GM21717 (cell line): ENCODE measurements around the gene ZNF784.
A peak's percentile ranks its signal among the peaks of the same experiment; 100 is the strongest.

Experiments
- ATAC-seq: cut with Tn5 transposase; IDR thresholded peaks from one replicate; pipeline ENCODE4 v1.9.1; 2021; ENCODE audit warnings: mild to moderate bottlenecking, moderate library complexity; ENCODE audit not compliant: unreplicated experiment

Gene ZNF784

DNA sequence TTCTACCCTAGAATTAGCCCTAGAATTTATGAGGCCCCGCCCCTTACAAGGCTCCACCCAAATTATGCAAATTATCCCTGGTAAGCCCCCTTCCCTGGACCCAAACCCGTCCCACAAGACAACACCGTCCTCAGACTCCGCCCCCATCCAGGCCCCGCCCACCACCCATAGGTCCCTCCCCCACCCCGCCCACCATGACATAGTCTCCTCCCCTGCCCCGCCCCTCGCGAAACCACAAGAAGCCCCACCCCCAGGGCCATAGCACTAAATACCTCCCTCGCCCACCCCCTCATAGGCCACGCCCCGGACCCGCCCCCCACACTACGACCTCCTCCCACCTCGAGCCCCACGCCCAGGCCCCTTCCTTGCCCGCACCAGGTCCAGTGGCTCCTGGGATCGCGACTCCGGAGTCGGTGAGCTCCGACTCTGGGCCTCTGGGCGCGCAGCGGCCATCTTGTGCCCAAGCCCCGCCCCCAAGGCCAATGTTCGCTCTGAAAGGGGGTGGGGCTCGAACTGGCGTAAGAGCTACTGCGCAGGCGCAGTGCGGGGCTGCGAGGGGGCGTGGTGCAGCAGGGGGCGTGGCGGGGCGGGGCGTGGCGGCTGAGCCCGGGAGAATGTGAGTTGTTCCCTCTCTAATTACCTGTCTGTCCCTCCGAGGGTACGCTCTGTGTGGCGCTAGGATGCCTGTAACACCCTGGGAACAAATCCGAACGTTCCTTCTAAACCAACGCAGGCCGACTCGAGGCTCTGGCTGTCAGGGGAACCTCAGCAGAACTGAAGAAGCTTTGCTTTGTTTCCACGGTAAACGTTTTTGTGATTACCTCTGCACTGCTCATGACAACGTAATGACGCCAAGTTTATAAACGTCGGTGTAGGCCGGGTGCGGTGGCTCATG is at the start of gene ZNF784:
TSS of gene ZNF784 (minus strand) at position 458 of the 895 bp plus-strand sequence. CDS start at position 453, 5 bp downstream.
- ATAC-seq: peak; percentile 42

- ATAC-seq: no peak
These were observed 49.5 kb upstream of the ZNF784 start for GRCh38 chr19:55673889-55674288.

DNA sequence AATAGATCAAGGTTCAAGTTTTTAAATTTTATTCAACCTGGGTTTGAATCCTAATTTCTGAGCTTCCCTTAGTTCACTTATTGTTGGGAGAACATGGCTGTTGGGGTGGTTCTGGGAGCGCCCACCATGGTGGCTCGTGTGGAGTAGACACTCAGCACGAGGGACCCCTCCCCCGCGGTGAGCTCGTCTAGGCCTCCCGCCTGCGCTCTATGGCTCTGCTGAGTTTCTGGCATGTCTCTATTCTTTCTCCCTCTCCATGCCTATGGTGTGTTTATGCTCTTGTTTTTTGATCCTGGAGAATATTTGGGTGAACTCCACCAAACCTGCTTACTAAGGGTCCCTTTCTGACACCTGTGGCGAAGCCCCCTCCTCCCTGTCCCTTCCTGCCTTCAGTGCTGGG is 49.1 kb upstream of the ZNF784 start:
- no peak for ATAC-seq

DNA sequence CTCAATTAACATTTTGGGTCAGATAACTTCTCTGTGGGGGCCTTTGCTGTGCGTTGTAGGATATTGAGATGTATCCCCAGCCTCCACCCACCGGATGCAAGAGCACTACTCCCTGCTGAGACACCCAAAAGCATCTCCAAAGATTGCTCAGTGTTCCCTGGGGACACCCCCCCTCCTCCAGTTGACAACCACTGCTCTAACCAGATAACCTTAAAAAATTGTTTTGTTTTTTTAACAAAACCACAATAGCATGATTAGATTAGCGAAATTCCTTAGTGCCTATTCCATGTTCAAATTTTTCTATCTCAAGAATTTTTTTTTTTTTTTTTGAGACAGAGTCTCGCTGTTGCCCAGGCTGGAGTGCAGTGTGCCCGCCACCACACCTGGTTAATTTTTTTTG is 48.1 kb upstream of the ZNF784 start:
- no peak for ATAC-seq

DNA sequence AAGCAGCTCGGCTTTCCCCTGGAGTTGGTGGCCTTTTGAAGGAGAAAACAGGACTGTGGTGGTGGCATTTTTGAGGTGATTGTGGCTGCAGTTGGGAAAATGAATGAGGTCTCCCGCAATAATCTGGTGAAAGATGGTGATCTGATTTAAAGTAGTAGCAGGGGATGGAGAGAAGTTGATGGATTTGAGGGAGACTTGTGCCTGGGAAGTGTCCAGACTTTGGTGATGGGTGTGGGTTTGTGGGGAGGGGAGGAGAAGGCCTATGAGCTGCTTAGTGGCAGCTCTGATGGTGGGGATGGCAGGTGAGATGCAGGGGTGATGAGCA is 46.6 kb upstream of the ZNF784 start:
- ATAC-seq: no peak

DNA sequence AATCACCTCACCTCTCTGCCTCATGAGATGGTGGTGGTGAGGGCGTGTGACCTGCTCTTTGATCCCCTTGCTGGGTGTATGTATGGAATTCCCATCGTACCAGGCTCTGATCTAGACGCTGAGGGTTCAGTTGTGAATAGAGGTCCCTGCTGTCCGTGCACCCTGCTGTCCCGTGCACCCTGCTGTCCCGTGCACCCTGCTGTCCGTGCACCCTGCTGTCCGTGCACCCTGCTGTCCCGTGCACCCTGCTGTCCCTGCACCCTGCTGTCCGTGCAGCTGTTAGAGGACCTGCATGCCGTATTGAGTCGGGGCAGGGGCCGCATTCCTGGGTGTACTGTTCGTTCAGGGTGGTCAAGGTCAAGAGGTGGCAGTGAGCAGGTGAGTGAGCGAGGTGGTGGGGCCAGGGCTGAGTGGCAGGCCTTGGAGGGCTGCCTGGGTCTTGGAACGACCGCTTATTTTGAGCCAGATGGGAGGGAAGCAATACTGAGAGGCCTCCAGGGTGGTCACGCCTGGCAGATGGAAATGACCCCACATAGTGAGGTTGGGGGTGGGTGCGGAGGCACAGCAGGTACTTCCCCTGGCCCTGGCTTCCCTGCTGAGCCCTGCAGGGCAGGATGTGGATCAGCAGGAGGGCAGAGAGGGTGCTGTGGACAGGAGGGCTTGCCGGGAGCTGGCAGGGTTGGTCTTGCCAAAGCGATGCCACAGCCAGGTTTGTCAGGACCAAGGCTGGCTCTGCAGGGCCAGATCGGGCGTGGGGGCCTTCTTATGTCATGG is 46.1 kb upstream of the ZNF784 start:
- no peak for ATAC-seq

- ATAC-seq: no peak
These were observed 45.3 kb upstream of the ZNF784 start for GRCh38 chr19:55669418-55670279.

- ATAC-seq: no peak
These were observed 44.4 kb upstream of the ZNF784 start for GRCh38 chr19:55668603-55669348.

DNA sequence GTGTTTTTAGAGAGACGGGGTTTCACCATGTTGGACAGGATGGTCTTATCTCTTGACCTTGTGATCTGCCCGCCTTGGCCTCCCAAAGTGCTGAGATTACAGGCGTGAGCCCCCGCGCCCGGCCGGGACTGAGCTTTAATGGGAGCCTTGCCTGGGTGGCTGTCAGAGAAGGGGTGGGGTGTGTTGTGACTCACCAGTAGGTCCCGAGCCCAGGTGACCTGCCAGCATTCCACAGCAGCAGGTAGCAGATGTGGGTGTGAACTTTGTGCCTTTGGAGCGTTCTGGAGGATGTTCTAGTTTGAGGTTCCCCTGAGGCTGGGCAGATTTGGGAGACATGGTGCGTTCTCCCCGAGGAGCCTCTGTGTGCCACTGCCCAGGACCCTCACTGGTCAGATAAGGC is 43.6 kb upstream of the ZNF784 start:
- no peak for ATAC-seq

DNA sequence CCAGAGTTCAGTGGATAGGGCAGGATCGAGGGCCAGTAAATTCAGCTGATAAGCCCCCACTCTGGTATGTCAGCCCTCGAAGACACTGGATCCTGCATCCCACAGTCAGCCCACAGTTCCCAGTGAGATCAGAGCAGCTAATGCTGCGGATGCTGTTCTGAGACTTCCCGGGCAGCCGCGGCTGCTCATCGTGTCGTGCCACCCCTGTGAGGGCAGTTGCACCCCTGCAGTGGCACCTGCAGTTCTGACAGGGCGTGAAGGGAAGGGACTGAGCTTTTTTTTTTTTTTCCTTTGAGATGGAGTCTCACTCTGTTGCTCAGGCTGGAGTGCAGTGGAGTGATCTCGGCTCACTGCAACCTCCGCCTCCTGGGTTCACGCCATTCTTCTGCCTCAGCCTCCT is 43.1 kb upstream of the ZNF784 start:
- ATAC-seq: no peak

- ATAC-seq: no peak
These were observed 42.6 kb upstream of the ZNF784 start for GRCh38 chr19:55667006-55667381.

- ATAC-seq: no peak
These were observed 42.1 kb upstream of the ZNF784 start for GRCh38 chr19:55666343-55667005.

DNA sequence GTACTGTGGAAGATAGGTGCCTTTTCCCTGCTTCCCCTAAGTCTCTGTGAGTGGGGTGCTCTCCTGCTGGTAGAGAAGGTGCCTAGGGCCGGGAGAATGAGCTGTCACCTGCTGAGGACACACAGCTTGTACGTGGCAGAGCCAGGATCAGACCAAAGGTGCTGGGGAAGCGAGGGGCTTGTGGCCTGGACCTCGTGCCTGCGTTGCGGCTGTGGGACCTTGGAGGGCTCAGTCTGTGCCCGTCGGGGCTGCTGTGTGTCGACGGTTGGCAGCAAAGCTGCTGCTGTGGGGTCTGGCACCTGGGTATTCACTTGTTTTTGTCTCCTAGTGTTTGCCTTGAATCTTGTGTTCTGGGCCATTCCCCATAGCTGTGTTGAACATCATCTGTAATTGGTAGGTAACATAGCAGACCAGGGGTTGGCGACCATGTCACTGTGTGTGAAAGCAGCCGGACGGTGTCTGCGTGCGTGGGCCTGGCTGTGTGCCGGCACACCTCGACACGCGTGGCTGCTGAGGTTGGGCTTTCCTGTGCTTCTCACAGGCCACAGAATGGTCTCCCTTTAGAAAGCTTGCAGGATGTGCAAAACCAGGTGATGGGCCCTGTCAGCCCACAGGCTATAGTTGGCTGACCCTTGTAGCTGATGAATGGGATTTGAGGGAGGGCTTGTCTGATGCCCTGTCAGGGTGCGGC is 39.6 kb upstream of the ZNF784 start:
- no peak for ATAC-seq

- no peak for ATAC-seq
These were observed 37.5 kb upstream of the ZNF784 start for GRCh38 chr19:55661826-55662225.

DNA sequence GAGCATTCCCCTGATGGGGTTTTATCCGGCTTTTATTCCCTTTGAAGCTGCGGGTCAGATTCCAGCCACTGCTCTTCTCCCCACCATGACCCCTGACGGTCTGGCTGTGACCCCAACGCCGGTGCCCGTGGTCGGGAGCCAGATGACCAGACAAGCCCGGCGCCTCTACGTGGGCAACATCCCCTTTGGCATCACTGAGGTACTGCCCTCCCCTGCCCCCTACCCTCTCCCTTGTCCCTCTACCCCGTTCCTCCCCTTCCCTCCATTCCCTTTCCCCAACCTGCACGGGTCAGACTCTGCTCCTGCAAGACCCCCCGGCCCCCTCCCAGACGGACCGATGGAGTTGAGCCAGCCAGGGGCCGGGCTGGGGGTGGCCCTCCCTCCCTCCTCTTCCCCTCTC is 36.6 kb upstream of the ZNF784 start:
- no peak for ATAC-seq

- ATAC-seq: no peak
These were observed 36.0 kb upstream of the ZNF784 start for GRCh38 chr19:55660404-55660803.

DNA sequence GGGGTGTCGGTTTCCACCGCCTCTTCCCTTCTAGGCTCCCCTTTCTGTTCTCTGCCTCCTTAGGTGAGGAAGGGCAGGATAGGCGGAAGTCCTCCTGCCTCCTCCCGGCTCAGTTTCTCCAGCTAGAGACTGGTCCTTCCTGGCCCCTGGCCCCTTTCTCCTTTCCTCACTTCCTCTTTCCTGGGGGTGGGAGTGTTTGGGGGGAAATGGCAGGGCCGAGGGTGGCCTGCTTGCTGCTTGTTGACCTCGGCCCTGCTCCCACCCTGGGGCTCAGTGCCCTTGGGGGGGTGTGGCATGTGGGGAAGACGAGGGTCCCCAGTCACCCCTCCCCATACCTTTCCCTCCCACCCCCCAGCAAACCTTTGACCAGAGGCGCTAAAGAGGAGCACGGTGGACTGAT is 35.5 kb upstream of the ZNF784 start:
- ATAC-seq: no peak

DNA sequence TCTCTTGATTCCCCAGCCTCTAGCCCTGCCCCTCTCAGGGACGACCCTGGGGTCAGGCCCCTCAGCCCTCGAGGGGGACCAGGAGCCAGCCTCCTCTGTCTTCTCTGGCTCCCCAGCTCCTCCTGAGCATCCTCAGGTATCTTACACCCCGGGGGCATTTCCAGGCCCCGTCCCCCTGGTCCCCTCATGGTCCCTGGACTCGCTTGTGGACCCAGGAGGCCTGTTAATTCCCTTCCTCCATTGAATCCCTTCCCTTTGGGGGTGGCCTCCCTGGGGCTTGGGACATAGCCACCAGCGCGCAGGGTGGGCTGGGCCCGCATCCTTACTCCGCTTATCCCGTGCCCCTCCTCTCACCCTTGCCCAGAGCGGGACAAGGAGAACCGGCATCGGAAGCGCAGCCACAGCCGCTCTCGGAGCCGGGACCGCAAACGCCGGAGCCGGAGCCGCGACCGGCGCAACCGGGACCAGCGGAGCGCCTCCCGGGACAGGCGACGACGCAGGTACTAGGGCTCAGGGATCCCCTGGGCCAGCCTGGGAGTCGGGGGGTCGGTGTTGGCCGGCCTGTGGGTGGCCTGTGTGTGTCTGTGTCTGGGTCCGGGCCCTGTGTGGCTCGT is 34.6 kb upstream of the ZNF784 start:
- ATAC-seq: no peak
